LoVo (cell line): ENCODE results near the gene FAM110D.

Experiments used
- DNase-seq: peaks from one replicate; pipeline ENCODE4 v3.0.0-alpha.2; 2016; ENCODE audit warnings: low spot score

The FAM110D gene

GRCh38 chr1:26163684-26164035, 4.8 kb downstream of the FAM110D start:
- no peak for DNase-seq

GRCh38 chr1:26164036-26164860, 5.4 kb downstream of the FAM110D start:
- peak; percentile 56 for DNase-seq

- DNase-seq, result no peak
Measured at GRCh38 chr1:26164861-26165842, 6.3 kb downstream of the FAM110D start.

DNA sequence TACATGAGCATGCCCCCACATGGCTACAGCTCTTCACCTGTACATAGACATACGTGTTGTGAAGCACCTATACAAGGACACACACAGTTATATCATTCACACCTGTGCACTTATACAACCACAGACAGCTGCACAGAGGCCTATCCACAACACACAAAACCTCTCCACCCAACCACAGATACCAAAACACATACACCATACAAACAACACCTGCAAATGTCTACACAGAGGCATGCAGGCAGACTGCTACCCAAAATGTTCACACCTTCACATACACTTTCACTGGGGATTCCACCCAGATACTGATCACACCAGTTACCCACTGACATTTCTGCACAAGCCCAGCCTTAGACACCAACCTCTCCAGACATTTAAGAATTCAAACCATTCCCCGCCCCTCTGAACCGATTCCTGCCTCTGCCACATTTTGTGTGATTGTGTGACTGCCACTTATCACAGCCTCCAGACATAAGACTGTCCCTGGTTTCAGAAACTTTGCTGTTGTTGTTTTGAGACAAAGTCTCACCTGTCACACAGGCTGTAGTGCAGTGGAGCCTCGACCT, 7.9 kb downstream of the FAM110D start:
- no peak for DNase-seq

DNA sequence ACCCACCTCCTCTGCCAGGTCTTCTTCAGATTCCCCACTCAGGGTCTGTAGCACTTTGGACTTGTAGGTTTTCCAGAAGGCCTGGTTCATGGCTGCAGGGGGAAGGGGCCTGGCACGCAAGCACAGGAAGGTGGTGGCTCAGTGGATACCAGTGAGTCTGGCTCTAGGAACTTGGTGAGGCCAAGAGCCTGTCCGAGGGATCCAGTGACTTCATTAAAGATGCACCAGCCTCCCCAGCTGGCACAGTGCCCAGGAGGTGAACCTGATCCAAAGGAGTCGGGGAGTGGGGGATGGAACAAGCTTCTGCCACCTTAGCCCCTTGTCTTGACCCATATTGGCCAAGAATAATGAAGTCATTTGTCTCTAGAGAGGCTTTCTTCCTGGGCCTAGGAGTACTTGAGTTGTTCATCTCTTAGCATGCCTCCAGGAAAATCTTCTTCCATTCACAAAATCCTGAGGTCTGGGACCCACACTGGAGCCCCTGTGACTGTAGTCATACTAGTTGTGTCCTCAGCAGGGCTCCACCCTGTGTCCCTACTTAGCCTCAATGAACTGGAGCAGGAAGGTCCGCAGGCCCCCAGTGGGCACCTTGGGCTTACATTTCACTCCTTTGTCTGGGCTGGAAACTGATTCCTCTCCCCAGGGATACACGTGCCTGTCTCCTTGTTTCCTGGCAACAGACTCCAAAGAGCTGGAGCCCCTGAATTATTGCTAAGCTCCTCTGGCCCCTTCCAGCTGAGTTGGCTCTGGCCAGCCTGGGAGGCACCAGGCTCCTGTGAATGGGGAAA, 9.7 kb downstream of the FAM110D start, which contains the start of gene C1orf232:
TSS of gene C1orf232 (minus strand) at position 554 of the 788 bp plus-strand sequence. CDS start at position 90, 464 bp downstream.
- DNase-seq, result no peak

DNA sequence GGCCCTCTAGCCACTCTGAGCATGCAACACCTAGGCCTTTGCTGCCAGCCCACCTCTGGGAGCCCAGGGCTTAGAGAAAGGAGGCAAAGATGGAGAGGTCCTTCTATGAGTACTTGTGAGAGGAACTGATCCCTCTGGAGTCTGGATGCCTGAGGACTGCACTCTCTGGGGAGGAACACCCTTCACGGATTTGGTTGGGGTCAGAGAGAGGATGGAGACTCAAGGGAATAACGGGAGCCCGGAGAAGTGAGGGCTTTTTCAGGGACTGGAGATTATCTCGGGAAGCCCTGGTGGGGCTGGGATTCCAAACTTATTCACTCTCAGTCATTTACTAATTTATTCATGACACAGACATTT, 10.3 kb downstream of the FAM110D start:
- no peak for DNase-seq

DNA sequence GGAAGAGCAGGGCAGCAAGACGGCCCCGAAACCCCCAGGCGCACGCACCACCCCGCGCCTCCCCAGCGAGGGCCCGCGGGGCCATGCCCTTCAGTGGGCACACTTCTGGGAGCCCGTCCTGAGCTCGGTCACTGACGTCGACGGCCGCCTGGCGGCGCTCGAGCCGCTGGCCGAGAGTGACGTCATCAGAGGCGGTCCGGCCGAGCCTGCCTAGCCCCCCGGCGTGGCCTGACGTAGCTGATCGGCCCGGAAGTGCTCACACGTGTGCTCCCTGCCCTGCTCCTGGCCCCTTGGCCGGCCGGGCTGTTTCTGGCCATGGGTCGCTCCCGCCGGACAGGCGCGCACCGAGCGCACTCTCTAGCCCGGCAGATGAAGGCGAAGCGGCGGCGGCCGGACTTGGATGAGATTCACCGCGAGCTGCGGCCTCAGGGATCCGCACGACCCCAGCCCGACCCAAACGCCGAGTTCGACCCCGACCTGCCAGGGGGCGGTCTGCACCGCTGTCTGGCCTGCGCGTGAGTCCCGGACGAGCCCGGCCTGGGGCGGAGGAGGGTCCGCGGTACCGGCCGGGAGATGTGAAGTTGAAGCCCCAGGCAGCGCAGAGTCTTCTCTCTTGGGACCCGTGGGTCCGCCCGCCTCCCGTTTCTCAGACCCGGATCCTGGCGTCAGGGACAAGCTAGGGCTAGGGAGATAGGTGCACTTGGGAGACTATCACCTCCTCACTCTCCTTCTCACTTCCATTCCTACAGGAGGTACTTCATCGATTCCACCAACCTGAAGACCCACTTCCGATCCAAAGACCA, 11.0 kb downstream of the FAM110D start, which contains the start of gene ZNF593:
TSS of gene ZNF593 (plus strand) at position 240 of the 803 bp plus-strand sequence. CDS start at position 316, 76 bp downstream.
- DNase-seq, result peak; percentile 94

- no peak for DNase-seq
Measured at GRCh38 chr1:26170472-26170821, 11.6 kb downstream of the FAM110D start.

DNA sequence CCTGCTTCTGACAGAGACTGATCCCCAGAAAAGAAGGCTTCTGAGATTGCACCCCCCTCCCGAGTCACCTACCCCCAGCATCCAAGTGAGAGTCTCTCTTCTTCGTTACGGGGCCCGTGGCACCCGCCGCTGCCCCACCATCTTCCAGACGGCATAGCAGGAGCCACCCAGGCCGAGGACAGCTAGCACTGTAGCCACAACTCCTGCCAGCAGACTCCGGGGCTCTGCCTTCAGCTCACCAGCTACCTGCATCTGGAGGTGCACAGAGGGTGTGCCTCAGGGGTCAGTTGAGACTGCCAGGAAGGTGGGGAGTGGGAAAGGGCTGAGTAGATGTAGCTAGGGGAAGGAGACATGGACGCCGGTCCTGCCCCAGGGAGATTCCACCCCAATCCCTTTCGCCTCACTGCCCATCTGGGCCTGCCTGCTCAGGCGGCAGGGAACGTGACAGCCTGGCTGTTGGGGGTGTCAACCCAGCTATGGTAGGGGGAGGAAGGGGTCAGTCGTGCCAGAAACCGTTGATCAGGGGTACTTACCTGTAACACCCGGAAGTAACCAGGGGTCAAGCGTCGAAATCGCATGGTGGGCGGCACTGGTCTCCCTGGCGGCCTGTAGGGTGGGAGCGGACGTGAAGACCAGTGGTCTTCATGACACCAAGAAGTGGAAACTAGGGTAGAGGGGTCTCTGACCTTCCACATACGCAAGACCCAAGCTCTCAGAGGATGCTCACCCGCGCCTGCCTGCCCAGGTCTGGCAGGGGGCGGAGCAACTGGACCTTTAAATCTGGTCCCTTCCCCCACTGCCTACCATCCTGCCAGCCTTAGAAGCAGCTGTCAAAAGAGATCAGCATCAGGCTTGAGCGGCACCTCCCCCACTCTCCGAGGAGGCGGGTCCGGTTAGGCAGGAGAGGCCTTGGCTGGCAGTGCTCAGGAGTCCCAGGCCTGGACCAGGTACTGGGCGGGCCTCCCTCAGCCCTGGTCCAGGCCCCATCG, 12.5 kb downstream of the FAM110D start, which contains the start of gene ZNF593OS:
TSS of gene ZNF593OS (minus strand) at position 749 of the 989 bp plus-strand sequence. CDS start at position 578, 171 bp downstream.
- no peak for DNase-seq

DNA sequence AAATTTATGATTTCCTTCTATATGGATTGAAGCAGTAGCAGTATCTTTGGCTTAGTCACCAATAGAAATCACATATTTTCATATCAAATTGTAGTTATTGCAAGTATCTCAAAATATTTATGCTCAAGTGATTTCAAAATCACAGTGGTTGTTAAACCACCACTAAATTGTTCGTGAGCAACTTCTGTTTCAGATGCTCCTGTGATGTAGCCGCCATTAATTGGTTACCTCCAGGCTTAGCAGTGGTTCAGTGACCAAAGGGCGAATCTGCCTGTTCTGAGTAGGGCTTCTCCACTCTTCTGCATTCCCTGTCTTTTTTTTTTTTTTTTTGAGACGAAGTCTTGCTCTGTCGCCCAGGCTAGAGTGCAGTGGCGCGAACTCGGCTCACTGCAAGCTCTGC, 16.5 kb downstream of the FAM110D start:
- DNase-seq, result no peak

DNA sequence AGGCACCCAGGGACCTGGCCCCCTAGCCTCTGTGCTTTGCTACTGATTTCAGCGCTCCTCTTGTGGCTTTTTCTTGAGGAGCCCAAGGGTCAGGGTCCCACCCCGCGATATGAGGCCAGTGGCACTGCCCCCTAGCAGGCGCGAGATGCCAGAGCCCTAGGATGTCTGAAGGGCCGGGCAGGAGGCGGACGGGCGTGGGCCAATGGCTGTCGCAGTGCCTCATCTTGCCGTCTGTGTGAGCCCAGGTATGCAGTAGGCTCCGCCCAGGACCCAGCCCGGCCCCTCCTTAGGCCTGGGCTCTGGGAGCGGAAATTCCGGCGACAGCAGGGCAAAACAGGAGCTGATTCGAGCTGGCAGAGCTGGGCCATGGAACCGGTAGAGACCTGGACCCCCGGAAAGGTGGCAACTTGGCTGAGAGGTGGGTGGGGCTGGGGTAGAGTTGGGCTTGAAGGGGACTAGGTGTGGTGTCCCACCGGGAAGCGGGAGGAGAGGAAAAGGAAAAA, 18.4 kb downstream of the FAM110D start, which contains the start of gene CNKSR1:
TSS of gene CNKSR1 (plus strand) at position 310 of the 503 bp plus-strand sequence. CDS start at position 367, 57 bp downstream.
- peak; percentile 92 for DNase-seq

DNA sequence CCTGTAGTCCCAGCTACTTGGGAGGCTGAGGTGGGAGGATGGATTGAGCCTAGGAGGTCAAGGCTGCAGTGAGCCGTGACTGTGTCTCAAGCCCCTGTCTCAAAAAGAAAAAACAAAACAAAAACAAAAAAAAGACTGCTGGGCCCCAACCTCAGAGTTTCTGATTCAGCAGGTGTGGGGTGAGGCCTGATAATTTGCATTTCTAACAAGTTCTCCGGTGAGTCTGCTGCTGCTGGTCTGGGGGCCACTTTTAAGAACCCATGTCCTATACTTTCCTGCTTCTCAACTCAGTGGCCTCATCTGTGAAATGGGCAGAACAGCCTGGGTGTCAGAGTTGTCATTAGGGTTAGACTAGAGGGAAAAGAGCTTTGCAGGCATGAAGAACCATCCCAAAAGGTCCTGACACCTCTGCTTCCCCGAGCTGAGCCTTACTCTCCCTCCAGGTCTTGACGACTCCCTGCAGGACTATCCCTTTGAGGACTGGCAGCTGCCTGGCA, 21.2 kb downstream of the FAM110D start:
- no peak for DNase-seq

- DNase-seq, result no peak
Measured at GRCh38 chr1:26181586-26182382, 22.9 kb downstream of the FAM110D start.

GRCh38 chr1:26182383-26182696, 23.5 kb downstream of the FAM110D start:
- no peak for DNase-seq

DNA sequence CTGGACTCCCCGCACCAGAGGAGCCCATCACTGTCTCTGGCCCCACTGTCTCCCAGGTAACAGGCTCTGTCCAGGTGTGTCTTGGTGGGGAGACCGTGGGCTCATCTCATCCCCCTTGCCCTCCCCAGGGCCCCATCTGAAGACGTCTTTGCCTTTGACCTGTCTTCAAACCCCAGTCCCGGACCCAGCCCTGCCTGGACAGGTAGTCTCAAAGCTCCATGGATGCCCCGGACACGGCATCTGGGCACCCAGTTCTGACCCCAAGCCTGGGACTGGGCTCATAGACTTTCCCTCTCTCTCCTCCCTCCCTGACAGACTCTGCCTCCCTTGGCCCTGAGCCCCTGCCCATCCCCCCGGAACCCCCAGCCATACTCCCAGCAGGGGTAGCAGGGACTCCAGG, 25.2 kb downstream of the FAM110D start:
- no peak for DNase-seq

DNA sequence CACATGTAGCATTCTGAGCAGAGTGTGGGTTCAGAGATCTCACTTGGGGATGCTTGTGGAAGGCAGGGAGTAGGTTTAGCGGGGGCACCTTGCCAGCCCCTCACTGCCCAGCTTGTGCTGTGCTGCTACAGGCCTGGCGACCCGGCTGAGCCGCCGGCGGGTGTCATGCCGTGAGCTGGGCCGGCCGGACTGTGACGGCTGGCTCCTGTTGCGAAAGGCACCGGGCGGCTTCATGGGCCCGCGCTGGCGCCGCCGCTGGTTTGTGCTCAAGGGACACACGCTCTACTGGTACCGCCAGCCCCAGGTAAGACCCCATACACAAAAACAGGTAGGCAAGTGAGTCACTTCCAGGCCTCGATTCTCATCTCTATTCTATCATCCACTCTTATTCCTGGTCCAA, 26.0 kb downstream of the FAM110D start:
- no peak for DNase-seq

GRCh38 chr1:26187882-26188281, 29.0 kb downstream of the FAM110D start:
- no peak for DNase-seq

GRCh38 chr1:26188477-26188876, 29.6 kb downstream of the FAM110D start:
- DNase-seq, result no peak
